ENCODE data around the gene GPC1.
"Not testable (repeated sequence)": the region's sequence is repeated elsewhere in the genome, so short reads cannot be mapped to it uniquely, and the experiment has no call there.

GPC1 gene

DNA sequence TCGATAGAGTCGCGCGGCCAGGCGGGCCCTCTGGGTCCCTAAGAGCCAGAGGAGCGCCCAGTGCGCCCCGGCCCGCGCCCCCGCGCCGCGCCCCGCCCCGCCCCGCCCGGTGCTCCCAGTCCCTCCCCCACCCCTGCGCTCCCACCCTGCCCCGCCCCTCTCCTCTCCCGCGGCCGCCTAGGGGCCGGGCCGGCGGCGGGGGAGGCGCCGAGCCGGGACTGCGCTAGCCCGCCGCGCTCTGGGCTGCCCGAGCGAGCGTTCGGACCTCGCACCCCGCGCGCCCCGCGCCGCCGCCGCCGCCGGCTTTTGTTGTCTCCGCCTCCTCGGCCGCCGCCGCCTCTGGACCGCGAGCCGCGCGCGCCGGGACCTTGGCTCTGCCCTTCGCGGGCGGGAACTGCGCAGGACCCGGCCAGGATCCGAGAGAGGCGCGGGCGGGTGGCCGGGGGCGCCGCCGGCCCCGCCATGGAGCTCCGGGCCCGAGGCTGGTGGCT is at the start of gene GPC1:
Gene GPC1 (plus strand): TSS at position 207 of the 491 bp plus-strand sequence. CDS start 256 bp downstream, at position 463.
- TF ChIP-seq SNAI2 (CRISPR knock-in tag; IDR thresholded peaks at IDR 0.05) (no peak), OSR1 (CRISPR knock-in tag; IDR thresholded peaks at IDR 0.05) (no peak), ZFP3 (CRISPR knock-in tag; IDR thresholded peaks at IDR 0.05) (no peak), ZNF8 (CRISPR knock-in tag; IDR thresholded peaks at IDR 0.05) (no peak), ZFP30 (CRISPR knock-in tag; IDR thresholded peaks at IDR 0.05) (no peak), ZC3H10 (CRISPR knock-in tag; IDR thresholded peaks at IDR 0.05) (no peak)
- ATAC-seq, result peak; percentile 64

DNA sequence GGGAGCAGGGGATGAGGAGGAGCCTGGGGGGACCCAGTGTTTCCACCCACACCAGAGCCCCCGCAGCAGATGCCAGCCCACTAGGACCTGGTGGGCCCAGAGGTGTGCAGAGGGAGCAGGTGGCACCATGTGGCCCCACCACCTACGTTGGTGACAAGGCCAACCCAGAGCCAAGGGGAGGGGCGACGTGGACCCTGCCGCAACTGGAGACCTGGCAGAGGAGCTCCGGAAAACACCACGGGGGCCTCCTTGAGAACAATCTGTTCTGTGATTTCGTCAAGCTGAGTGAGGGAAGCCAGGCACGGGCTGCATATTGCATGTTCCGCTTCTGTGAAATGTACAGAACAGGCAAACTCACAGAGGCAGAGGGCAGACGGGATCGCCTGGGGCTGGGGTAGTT is 49.1 kb upstream of the GPC1 start:
- ATAC-seq, result no peak
- TF ChIP-seq PATZ1 (CRISPR knock-in tag; IDR thresholded peaks at IDR 0.05; ENCODE audit: borderline replicate concordance) (no peak), CSDC2 (CRISPR knock-in tag; IDR thresholded peaks at IDR 0.05) (no peak), ZNF565 (CRISPR knock-in tag; conservative IDR thresholded peaks at IDR 0.05; ENCODE audit: low read depth) (no peak), ZFP3 (CRISPR knock-in tag; IDR thresholded peaks at IDR 0.05) (no peak), ZNF70 (CRISPR knock-in tag; IDR thresholded peaks at IDR 0.05) (no peak), CREB5 (CRISPR knock-in tag; IDR thresholded peaks at IDR 0.05; ENCODE audit: low read depth) (no peak), ARNTL (CRISPR knock-in tag; IDR thresholded peaks at IDR 0.05; ENCODE audit: borderline replicate concordance, low read depth) (no peak)

GRCh38 chr2:240386743-240387142 is 48.7 kb upstream of the GPC1 start:
- ATAC-seq, result not testable (repeated sequence)

DNA sequence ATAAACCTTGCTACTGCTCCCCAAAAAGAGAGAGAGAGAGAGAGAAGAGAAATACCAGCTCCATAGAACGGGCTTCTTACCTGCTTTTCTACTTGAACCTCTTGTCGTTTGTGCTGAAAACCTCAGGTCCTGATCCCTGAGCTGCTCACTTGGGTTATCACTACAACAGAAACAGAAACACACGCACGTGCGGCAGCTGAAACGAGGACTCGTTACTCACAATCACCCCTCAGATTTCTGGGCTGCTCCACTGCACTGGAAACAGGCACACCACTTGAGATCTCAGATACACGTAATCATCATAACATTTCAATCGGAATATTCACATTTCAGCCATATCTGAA is 48.2 kb upstream of the GPC1 start:
- no peak for ATAC-seq
- TF ChIP-seq ZC3H10 (CRISPR knock-in tag; IDR thresholded peaks at IDR 0.05) (no peak), GLIS3 (CRISPR knock-in tag; IDR thresholded peaks at IDR 0.05) (no peak), CREB5 (CRISPR knock-in tag; IDR thresholded peaks at IDR 0.05; ENCODE audit: low read depth) (no peak), ISL1 (CRISPR knock-in tag; IDR thresholded peaks at IDR 0.05) (no peak), ZNF70 (CRISPR knock-in tag; IDR thresholded peaks at IDR 0.05) (no peak), ZFP30 (CRISPR knock-in tag; IDR thresholded peaks at IDR 0.05) (no peak), TCF4 (CRISPR knock-in tag; IDR thresholded peaks at IDR 0.05; ENCODE audit: borderline replicate concordance) (no peak), SNAI2 (CRISPR knock-in tag; IDR thresholded peaks at IDR 0.05) (no peak), PPARA (CRISPR knock-in tag; IDR thresholded peaks at IDR 0.05; ENCODE audit: borderline replicate concordance) (no peak), CSRNP3 (CRISPR knock-in tag; IDR thresholded peaks at IDR 0.05) (no peak)

- TF ChIP-seq GLIS3 (CRISPR knock-in tag; IDR thresholded peaks at IDR 0.05), result no peak
- peak; percentile 97 for TF ChIP-seq ZFP3 (CRISPR knock-in tag; IDR thresholded peaks at IDR 0.05)
Observed at GRCh38 chr2:240387669-240388358, 47.6 kb upstream of the GPC1 start.

GRCh38 chr2:240388471-240389301 is 46.8 kb upstream of the GPC1 start:
- no peak for ATAC-seq
- no peak for TF ChIP-seq RARB (CRISPR knock-in tag; IDR thresholded peaks at IDR 0.05)

More at GRCh38 chr2:240387669-240388358, 47.6 kb upstream of the GPC1 start:
- peak; percentile 65 for ATAC-seq
